Left lobe of liver (tissue), 2 donors: Measurements from ENCODE around the gene PROK1. TPM values are rescaled to one million over a fixed set of nuclear protein-coding genes. Genes with fewer than 3 reads are reported as not detected.
"Not testable (repeated sequence)": the region's sequence is repeated elsewhere in the genome, so short reads cannot be mapped to it uniquely, and the experiment has no call there.

Source experiments
- ATAC-seq: fragments of 200-7000 bp; cut with Tn5 transposase; one replicate; pipeline ENCODE4 v1.9.1; 2020; ENCODE audit warnings: mild to moderate bottlenecking, moderate library complexity
- DNase-seq: peaks from one replicate; pipeline ENCODE4 v3.0.0-alpha.2; 2020; ENCODE audit warnings: low spot score
- total RNA-seq: library from RNA; stranded (reverse); gene quantifications from one replicate; pipeline ENCODE4 v1.2.1, GENCODE V29; 2021
- donor health status: DM: no; HTN: no; CAD: no; lungs with moderate emphysema.
- donor health status: DM: no; HTN: yes; CAD: no.

PROK1 gene
- total RNA-seq, 1 donor from 2014 or later = not detected

GRCh38 chr1:110433213-110433612 is 17.7 kb upstream of the PROK1 start:
- DNase-seq (no peak), ATAC-seq (no peak)

GRCh38 chr1:110433803-110434202 is 17.1 kb upstream of the PROK1 start:
- peak; percentile 99 for ATAC-seq

GRCh38 chr1:110434946-110435345 is 16.0 kb upstream of the PROK1 start:
- DNase-seq = no peak
- ATAC-seq = no peak

More at GRCh38 chr1:110433803-110434202, 17.1 kb upstream of the PROK1 start:
- DNase-seq = peak; percentile 82

GRCh38 chr1:110436635-110437034 is 14.3 kb upstream of the PROK1 start:
- DNase-seq (no peak), ATAC-seq (no peak)

GRCh38 chr1:110437645-110438299 is 13.2 kb upstream of the PROK1 start:
- ATAC-seq, DNase-seq: not testable (repeated sequence)

- no peak for DNase-seq
These were observed 12.1 kb upstream of the PROK1 start for GRCh38 chr1:110438893-110439292.

GRCh38 chr1:110439873-110440272 is 11.1 kb upstream of the PROK1 start:
- DNase-seq = not testable (repeated sequence)

More at GRCh38 chr1:110438893-110439292, 12.1 kb upstream of the PROK1 start:
- no peak for ATAC-seq

GRCh38 chr1:110440877-110441276 is 10.1 kb upstream of the PROK1 start:
- no peak for ATAC-seq
- DNase-seq = no peak

More at GRCh38 chr1:110439873-110440272, 11.1 kb upstream of the PROK1 start:
- not testable (repeated sequence) for ATAC-seq

- no peak for ATAC-seq
- no peak for DNase-seq
These were observed 9.1 kb upstream of the PROK1 start for GRCh38 chr1:110441888-110442287.

GRCh38 chr1:110443451-110443850 is 7.5 kb upstream of the PROK1 start:
- no peak for DNase-seq
- no peak for ATAC-seq

GRCh38 chr1:110444561-110444960 is 6.4 kb upstream of the PROK1 start:
- DNase-seq = no peak
- ATAC-seq = no peak

- DNase-seq = peak; percentile 76
- peak; percentile 93 for ATAC-seq
These were observed 993 bp upstream of the PROK1 start for GRCh38 chr1:110449661-110450651.

GRCh38 chr1:110452330-110452729 is 1.4 kb downstream of the PROK1 start:
- ATAC-seq (peak; percentile 82), DNase-seq (peak; percentile 52)

GRCh38 chr1:110453829-110454228 is 2.9 kb downstream of the PROK1 start:
- ATAC-seq (no peak), DNase-seq (no peak)

- ATAC-seq (no peak), DNase-seq (no peak)
These were observed 3.4 kb downstream of the PROK1 start for GRCh38 chr1:110454328-110454727.

GRCh38 chr1:110455151-110455550 is 4.2 kb downstream of the PROK1 start:
- DNase-seq = no peak

GRCh38 chr1:110457206-110457605 is 6.3 kb downstream of the PROK1 start:
- ATAC-seq = no peak

More at GRCh38 chr1:110455151-110455550, 4.2 kb downstream of the PROK1 start:
- ATAC-seq = no peak

GRCh38 chr1:110460253-110461220 is 9.6 kb downstream of the PROK1 start:
- peak; percentile 99 for ATAC-seq
- peak; percentile 70 for DNase-seq

More at GRCh38 chr1:110457206-110457605, 6.3 kb downstream of the PROK1 start:
- DNase-seq = no peak

- no peak for ATAC-seq
- DNase-seq = no peak
These were observed 11.1 kb downstream of the PROK1 start for GRCh38 chr1:110462093-110462492.

GRCh38 chr1:110462964-110463363 is 12.0 kb downstream of the PROK1 start:
- DNase-seq (no peak), ATAC-seq (no peak)
